Endothelial cell of umbilical vein (primary cell): ENCODE data around the gene STK39.

Experiments
- EZH2 ChIP-seq: IDR thresholded peaks from 2 replicates; pipeline ENCODE4 v1.6.1; 2012; ENCODE audit warnings: borderline replicate concordance, low read depth, mild to moderate bottlenecking, moderate library complexity, low read length, inconsistent platforms; ENCODE audit not compliant: severe bottlenecking
- FOS ChIP-seq: IDR thresholded peaks from 2 replicates; pipeline ENCODE4 v1.6.1; 2011; ENCODE audit warnings: mild to moderate bottlenecking, low read length, moderate library complexity, borderline replicate concordance; ENCODE audit not compliant: insufficient read depth
- MYC ChIP-seq: IDR thresholded peaks from one replicate; pipeline ENCODE4 v1.6.1; 2011; ENCODE audit warnings: mild to moderate bottlenecking, low read depth, low read length
- POLR2A ChIP-seq: IDR thresholded peaks from 2 replicates; pipeline ENCODE4 v1.6.1; 2012; ENCODE audit warnings: low read depth, mild to moderate bottlenecking, control low read depth, low read length
- POLR2AphosphoS5 ChIP-seq: IDR thresholded peaks from 2 replicates; pipeline ENCODE4 v1.6.1; 2012; ENCODE audit warnings: low read depth, mild to moderate bottlenecking, control low read depth, low read length, moderate library complexity; ENCODE audit not compliant: insufficient read depth
- TF ChIP-seq, protein P1 (sequence below): IDR thresholded peaks from 2 replicates; pipeline ENCODE4 v1.6.1; 2011; ENCODE audit not compliant: insufficient read depth, insufficient read length
- TF ChIP-seq, protein P2 (sequence below), 2 donors: IDR thresholded peaks; 1 replicate in 1 of 2; 2 replicates in 1 of 2; pipeline ENCODE4 v1.5.1; 2011; ENCODE audit warnings: low read length in 2 of 2, mild to moderate bottlenecking in 2 of 2, moderate library complexity in 2 of 2, control low read depth in 1 of 2, inconsistent platforms in 1 of 2, low read depth in 1 of 2; ENCODE audit not compliant: insufficient read depth in 1 of 2; ENCODE audit errors: extremely low read depth in 1 of 2

DNA sequence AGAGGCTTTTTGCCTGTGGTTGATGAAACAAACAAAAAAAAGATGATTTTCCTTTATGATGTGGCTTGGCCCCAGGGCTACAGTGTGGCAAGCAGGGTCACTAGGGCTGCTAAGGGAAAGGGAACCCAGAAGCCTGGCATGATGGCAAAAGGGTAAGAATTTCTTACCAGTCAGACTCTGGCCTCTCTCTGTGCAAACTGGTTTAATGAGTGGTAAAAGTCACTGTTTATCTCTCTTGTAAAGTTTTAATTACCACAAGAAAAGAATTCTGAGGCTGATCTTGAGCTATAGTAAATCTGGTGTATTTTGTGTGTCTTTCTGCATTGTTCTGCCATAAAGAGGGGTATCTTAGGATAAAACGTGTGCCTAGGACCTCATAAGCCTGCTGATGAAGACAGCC lies 275.4 kb downstream of the STK39 start:
- TF ChIP-seq POLR2AphosphoS5 = no peak
- TF ChIP-seq, protein P1, sequence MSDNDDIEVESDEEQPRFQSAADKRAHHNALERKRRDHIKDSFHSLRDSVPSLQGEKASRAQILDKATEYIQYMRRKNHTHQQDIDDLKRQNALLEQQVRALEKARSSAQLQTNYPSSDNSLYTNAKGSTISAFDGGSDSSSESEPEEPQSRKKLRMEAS = no peak
- TF ChIP-seq, protein P2, sequence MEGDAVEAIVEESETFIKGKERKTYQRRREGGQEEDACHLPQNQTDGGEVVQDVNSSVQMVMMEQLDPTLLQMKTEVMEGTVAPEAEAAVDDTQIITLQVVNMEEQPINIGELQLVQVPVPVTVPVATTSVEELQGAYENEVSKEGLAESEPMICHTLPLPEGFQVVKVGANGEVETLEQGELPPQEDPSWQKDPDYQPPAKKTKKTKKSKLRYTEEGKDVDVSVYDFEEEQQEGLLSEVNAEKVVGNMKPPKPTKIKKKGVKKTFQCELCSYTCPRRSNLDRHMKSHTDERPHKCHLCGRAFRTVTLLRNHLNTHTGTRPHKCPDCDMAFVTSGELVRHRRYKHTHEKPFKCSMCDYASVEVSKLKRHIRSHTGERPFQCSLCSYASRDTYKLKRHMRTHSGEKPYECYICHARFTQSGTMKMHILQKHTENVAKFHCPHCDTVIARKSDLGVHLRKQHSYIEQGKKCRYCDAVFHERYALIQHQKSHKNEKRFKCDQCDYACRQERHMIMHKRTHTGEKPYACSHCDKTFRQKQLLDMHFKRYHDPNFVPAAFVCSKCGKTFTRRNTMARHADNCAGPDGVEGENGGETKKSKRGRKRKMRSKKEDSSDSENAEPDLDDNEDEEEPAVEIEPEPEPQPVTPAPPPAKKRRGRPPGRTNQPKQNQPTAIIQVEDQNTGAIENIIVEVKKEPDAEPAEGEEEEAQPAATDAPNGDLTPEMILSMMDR (IDR thresholded peaks at IDR 0.05; ENCODE audit: extremely low read depth in 1 of 2, insufficient read depth in 1 of 2, low read depth in 1 of 2, low read length in 2 of 2) = no peak
- no peak for TF ChIP-seq EZH2
- no peak for TF ChIP-seq POLR2A
- TF ChIP-seq FOS = no peak
- TF ChIP-seq MYC = no peak
